Amniotic epithelial cell (primary cell): Measurements from ENCODE around the gene ZNF429.
"Not testable (repeated sequence)": the region's sequence is repeated elsewhere in the genome, so short reads cannot be mapped to it uniquely, and the experiment has no call there.

Experiments
- DNase-seq: peaks from one replicate; pipeline ENCODE4 v3.0.0-alpha.2; 2010; ENCODE audit warnings: low read depth

The ZNF429 gene

GRCh38 chr19:21505459-21506451 lies at the start of gene ZNF429:
ZNF429 (plus strand) TSS chr19:21505602; CDS start chr19:21505772, 170 bp downstream.
- DNase-seq, result peak; percentile 93

DNA sequence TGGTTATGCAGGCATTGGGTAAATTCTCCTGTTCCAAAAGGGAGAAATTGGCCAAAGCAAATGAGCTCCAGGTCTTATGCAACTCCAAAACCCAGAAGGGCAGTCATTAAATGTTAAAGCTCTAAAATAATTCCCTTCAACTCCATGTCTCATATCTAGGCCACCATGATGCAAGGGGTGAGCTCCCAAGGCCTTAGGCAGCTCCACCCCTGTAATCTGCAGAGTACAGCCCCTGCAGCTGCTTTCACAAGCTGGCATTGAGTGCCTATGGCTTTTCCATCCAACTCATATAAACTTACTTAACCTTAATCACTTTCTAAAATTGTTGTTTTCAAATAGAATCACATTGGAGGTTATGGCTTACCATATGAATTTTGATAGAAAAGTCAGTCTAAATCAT lies 44.7 kb upstream of the ZNF429 start:
- no peak for DNase-seq

DNA sequence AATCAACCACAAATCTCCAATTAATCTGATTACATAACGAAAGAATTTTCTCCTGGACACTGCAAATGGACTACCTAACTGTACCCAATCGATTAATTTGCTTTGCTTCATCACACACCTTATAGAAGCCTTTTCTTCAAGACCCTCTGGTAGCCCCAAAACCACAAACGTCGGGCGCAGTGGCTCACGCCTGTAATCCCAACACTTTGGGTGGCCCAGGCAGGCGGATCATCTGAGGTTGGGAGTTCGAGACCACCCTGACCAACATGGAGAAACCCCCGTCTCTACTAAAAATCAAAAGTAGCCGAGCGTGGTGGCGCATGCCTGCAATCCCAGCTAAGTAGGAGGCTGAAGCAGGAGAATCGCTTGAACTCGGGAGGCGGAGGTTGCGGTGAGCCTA lies 42.9 kb upstream of the ZNF429 start:
- DNase-seq, result no peak

- peak; percentile 33 for DNase-seq
Measured at GRCh38 chr19:21463449-21464105, 41.8 kb upstream of the ZNF429 start.

DNA sequence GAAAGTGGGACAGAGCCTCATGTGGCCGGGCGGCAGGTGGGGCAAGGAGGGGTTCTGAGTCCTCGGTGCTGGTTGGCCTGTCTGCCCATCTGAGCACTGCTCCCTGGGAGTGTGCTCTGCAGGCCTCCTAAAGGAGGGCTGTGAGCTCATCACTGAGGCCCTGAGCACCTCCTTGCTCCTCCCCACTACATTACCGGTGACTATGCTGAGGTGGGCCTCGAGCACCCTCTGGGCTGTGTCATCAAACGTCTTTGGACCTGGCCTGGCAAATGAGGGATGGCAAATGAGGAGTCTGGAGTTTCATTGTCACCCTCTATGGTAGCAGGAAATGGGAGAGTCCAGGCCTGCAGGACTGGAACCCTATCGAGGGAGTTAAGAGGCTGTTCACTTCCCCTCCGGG lies 38.8 kb upstream of the ZNF429 start:
- no peak for DNase-seq

DNA sequence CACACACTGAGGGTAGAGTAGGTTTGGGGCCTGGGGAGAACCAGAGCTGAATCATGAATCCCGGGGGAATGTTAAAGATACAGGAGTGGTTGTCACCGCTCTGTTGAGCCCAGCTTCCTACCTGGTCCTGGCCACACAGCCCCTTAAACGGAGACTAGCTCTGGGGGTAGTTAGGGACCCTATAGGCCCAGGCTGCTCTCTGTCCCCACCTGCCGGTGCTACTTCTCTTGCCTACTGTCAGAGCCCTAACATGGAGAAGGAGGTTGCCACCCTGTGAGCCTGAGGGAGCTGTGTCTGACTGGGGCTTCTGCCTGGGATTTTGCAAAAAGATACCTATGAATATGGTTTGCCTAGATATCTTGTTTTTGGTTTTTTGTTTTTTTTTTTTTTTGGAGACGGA lies 36.6 kb upstream of the ZNF429 start:
- DNase-seq, result no peak

DNA sequence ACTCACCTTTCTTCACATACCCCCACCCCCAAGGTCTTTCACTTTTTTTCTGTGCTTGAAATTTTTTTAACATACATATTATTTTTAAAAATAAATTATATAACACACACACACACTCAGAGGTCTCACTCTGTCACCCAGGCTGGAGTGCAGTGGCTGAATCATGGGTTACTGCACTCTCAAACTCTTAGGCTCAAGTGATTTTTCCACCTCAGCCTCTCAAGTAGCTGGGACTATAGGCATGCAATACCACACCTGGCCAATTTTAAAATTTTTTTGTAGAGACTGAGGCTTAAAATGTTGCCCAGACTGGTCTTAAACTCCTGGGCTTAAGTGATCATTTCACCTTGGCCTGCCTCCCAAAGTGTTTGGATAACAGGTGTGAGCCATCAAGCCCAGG lies 32.9 kb upstream of the ZNF429 start:
- no peak for DNase-seq

- DNase-seq, result peak; percentile 47
Measured at GRCh38 chr19:21474671-21475181, 30.7 kb upstream of the ZNF429 start.

DNA sequence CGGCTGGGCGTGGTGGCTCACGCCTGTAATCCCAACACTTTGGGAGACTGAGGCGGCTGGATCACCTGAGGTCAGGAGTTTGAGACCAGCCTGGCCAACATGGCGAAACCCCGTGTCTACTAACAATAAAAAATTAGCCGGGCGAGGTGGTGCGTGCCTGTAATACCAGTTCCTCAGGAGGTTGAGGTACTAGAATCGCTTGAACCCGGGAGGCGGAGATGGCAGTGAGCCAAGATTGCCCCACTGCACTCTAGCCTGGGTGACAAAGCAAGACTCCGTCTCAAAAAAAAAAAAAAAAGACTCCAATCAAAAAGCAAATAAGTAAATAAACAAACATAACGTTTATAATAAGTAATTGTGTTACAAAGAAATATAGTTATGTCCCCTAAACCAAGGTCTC lies 23.0 kb upstream of the ZNF429 start:
- not testable (repeated sequence) for DNase-seq

DNA sequence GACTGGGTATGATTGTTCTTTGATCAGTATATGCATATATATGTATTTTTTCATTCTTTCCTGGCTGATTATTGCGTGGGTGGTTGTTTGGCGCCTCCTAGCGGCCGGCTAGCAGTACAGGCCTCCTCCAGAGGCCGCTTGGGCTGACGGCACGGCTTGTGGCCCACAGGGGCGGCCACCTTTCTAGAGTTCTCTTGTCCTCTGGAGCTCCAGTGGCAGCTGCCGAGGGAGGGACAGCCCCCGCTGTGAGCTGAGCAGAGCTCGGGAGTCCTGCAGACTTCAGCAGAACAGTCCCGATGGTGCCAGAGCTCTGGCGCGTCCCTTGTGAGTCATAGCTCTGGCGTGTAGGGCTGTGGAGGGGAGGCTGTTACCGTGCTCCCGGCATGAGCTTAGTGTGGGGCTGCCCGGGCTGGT lies 22.5 kb upstream of the ZNF429 start:
- DNase-seq, result peak; percentile 2

- DNase-seq, result no peak
Measured at GRCh38 chr19:21483589-21484170, 21.7 kb upstream of the ZNF429 start.

- no peak for DNase-seq
Measured at GRCh38 chr19:21484631-21485030, 20.8 kb upstream of the ZNF429 start.

GRCh38 chr19:21485926-21486325 lies 19.5 kb upstream of the ZNF429 start:
- no peak for DNase-seq

- DNase-seq, result no peak
Measured at GRCh38 chr19:21487969-21488368, 17.4 kb upstream of the ZNF429 start.

DNA sequence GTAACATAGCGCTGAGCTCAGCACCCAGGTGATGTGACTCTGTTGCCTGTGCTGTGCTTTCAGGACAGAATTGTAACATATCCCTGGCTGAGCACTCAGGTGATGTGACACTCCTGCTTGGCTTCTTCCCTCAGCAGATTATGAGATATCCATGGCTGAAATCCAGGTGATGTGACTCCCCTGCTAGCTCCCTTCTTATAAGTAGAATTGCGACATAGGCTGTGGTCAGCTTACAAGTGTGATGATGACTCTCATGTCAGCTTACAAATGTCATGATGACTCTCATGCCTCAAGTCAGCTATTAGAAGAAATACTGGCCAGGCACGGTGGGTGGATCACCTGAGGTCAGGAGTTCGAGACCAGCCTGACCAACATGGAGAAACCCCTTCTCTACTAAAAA lies 14.3 kb upstream of the ZNF429 start:
- peak; percentile 22 for DNase-seq

DNA sequence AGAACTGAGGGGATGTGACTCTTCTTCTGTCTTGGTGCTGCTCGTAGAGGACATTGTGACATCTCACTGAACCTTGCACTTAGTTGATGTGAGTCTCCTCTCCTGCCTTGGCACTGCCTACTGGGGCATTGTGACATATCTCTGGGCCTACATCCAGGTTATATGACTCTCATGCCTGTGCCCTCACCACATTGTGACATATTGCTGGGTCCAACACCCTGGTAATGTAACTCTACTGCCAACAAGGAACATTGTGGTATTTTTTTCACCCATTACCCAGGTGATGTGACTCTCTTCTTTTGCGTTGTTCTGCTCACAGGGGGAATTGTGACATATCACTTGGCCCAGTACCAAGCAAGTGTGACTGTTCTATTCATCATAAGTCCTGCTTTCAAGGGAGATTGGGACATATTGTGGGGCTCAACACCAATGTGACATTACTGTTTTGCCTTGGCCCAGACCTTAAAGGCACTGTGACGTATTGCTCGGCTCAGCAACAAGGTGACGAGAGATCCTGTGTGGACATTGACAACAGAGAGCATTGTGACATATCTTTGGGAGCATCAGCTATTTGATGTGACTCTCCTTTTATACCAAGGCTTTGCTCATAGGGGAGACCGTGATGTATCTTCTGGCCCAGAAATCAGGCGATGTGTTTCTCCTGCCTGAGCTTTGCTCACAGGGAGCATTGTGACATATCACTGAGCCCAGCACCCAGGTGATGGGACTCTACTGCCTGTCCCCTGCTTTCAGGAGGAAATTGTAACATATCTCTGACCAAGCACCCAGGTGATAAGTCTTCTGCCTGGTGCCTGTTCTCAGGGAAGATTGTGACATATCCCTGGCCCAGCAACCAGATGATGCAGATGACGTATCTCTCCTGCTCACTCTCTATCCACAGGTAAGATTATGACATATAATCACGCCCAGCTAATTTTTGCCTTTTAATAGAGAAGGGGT lies 12.2 kb upstream of the ZNF429 start:
- DNase-seq, result no peak

- DNase-seq, result no peak
Measured at GRCh38 chr19:21496876-21497275, 8.5 kb upstream of the ZNF429 start.

GRCh38 chr19:21498651-21499050 lies 6.8 kb upstream of the ZNF429 start:
- no peak for DNase-seq

DNA sequence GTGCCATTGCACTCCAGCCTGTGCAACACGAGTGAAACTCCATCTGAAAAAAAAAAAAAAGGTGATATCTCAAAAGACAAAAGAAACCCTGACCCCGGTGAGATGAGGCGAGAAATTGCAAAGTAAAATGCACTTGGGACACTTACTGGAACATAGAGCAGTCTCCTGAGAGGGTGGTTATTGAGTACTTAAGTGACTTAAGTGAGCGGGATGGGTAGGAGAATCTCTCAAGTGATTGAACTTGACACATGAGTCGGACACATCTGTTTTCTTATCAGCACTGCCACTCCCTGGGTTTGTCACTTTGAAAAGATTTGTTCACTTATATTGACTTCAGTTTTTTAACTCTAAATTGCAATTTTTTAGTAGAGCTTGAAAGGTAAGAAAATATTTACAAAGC lies 2.8 kb downstream of the ZNF429 start:
- no peak for DNase-seq

GRCh38 chr19:21511058-21511457 lies 5.7 kb downstream of the ZNF429 start:
- DNase-seq, result not testable (repeated sequence)

GRCh38 chr19:21512609-21513008 lies 7.2 kb downstream of the ZNF429 start:
- DNase-seq, result not testable (repeated sequence)
